AML-193 (cell line): ENCODE measurements around the gene ATP6V0C.

Experiments
- DNase-seq, 2 experiments: peaks; one replicate each; lab custom pipeline; 2025; lab: John Stamatoyannopoulos, UW

Gene ATP6V0C

GRCh38 chr16:2490190-2491105 is 23.3 kb upstream of the ATP6V0C start:
- no peak for DNase-seq

GRCh38 chr16:2492292-2492691 is 21.5 kb upstream of the ATP6V0C start:
- no peak for DNase-seq

- DNase-seq, result no peak
Observed at GRCh38 chr16:2493605-2494004, 20.1 kb upstream of the ATP6V0C start.

- no peak for DNase-seq
Observed at GRCh38 chr16:2494616-2495015, 19.1 kb upstream of the ATP6V0C start.

GRCh38 chr16:2495041-2495440 is 18.7 kb upstream of the ATP6V0C start:
- DNase-seq, result no peak

GRCh38 chr16:2496223-2497115 is 17.3 kb upstream of the ATP6V0C start:
- no peak for DNase-seq

GRCh38 chr16:2497116-2497630 is 16.6 kb upstream of the ATP6V0C start:
- no peak for DNase-seq

- no peak for DNase-seq
Observed at GRCh38 chr16:2497695-2498484, 15.9 kb upstream of the ATP6V0C start.

- DNase-seq, result no peak
Observed at GRCh38 chr16:2498531-2499253, 15.1 kb upstream of the ATP6V0C start.

GRCh38 chr16:2499454-2499853 is 14.3 kb upstream of the ATP6V0C start:
- DNase-seq, result no peak

- no peak for DNase-seq
Observed at GRCh38 chr16:2499890-2500429, 13.8 kb upstream of the ATP6V0C start.

- no peak for DNase-seq
Observed at GRCh38 chr16:2500430-2500917, 13.3 kb upstream of the ATP6V0C start.

- peak; percentile 41 to 51 for DNase-seq
Observed at GRCh38 chr16:2500918-2501750, 12.6 kb upstream of the ATP6V0C start.

- DNase-seq, result no peak
Observed at GRCh38 chr16:2501946-2502895, 11.5 kb upstream of the ATP6V0C start.

GRCh38 chr16:2505695-2506094 is 8.1 kb upstream of the ATP6V0C start:
- DNase-seq, result no peak

- DNase-seq, result no peak
Observed at GRCh38 chr16:2507052-2507659, 6.6 kb upstream of the ATP6V0C start.

- no peak for DNase-seq
Observed at GRCh38 chr16:2507665-2508064, 6.1 kb upstream of the ATP6V0C start.
